B cell (primary cell): ENCODE measurements around the gene CFD. TPM values are rescaled to one million over a fixed set of nuclear protein-coding genes. Genes with fewer than 3 reads are reported as not detected.

Source experiments
- ATAC-seq: fragments of 200-7000 bp; cut with Tn5 transposase; one replicate; pipeline ENCODE4 v1.10.0; 2021; ENCODE audit warnings: low read depth, mild to moderate bottlenecking, moderate number of reproducible peaks, moderate library complexity
- CTCF ChIA-PET: fragments of 350-600 bp; sonication (Branson Sonifier 250); formaldehyde crosslinking; loops from one replicate; lab custom pipeline; 2021; ENCODE audit warnings: antibody characterized with exemption, inconsistent platforms; lab: Charles Lee
- POLR2A ChIA-PET: fragments of 350-600 bp; sonication (Branson Sonifier 250); formaldehyde crosslinking; loops from one replicate; lab custom pipeline; 2021; ENCODE audit warnings: antibody characterized with exemption; lab: Charles Lee
- DNase-seq: peaks from one replicate; pipeline ENCODE4 v3.0.0; 2013
- H2AFZ ChIP-seq: 2 replicates; pipeline ENCODE4 v1.6.1; 2012; ENCODE audit warnings: mild to moderate bottlenecking, low read depth, low read length; ENCODE audit not compliant: insufficient read depth, poor library complexity, severe bottlenecking
- H3K27ac ChIP-seq, 2 donors: 1 replicate in 1 of 2; 2 replicates in 1 of 2; pipeline ENCODE4 v1.5.1; 2012 to 2013; ENCODE audit warnings: low read length in 2 of 2, mild to moderate bottlenecking in 2 of 2, moderate library complexity in 1 of 2
- H3K27me3 ChIP-seq, 4 experiments: fragments of 200-600 bp in 1 of 4; sonication (generic) in 1 of 4; replicated peaks in 1 of 4; 1 replicate in 2 of 4; 2 replicates in 2 of 4; pipeline versions ENCODE4 v1.6.1 to v1.7.0; 2013 to 2016; ENCODE audit warnings: low read length in 3 of 4, mild to moderate bottlenecking in 2 of 4, mixed read lengths in 1 of 4, moderate library complexity in 1 of 4; ENCODE audit not compliant: insufficient read depth in 4 of 4, control insufficient read depth in 3 of 4; ENCODE audit errors: control extremely low read depth in 1 of 4
- H3K36me3 ChIP-seq, 2 experiments: replicated peaks in 1 of 2; 1 replicate in 1 of 2; 2 replicates in 1 of 2; pipeline versions ENCODE4 v1.6.1 to v1.7.1; 2013; ENCODE audit warnings: low read length in 1 of 2; ENCODE audit not compliant: insufficient read depth in 2 of 2, control insufficient read depth in 1 of 2; ENCODE audit errors: control extremely low read depth in 1 of 2, extremely low read depth in 1 of 2
- H3K4me1 ChIP-seq, 2 donors: fragments of 200-600 bp in 1 of 2; sonication (generic) in 1 of 2; 1 replicate in 1 of 2; 2 replicates in 1 of 2; pipeline versions ENCODE4 v1.5.1 to v1.6.1; 2013 to 2017; ENCODE audit warnings: low read length in 2 of 2; ENCODE audit not compliant: control insufficient read depth in 2 of 2, insufficient read depth in 2 of 2
- H3K4me2 ChIP-seq: replicated peaks from 2 replicates; pipeline ENCODE3; 2012; ENCODE audit warnings: mild to moderate bottlenecking, low read depth, low read length; ENCODE audit not compliant: poor library complexity, severe bottlenecking
- H3K4me3 ChIP-seq, 5 experiments: fragments of 200-600 bp in 1 of 5; sonication (generic) in 1 of 5; 1 replicate in 3 of 5; 2 replicates in 2 of 5; pipeline versions ENCODE4 v1.5.1 to v1.7.0; 2011 to 2016; ENCODE audit warnings: low read length in 4 of 5, mild to moderate bottlenecking in 4 of 5, low read depth in 2 of 5, control low read depth in 1 of 5, moderate library complexity in 1 of 5; ENCODE audit not compliant: insufficient read depth in 1 of 5; ENCODE audit errors: control extremely low read depth in 1 of 5, extremely low read depth in 1 of 5
- H3K79me2 ChIP-seq: fragments of 200-600 bp; sonication (generic); one replicate; pipeline ENCODE4 v1.6.0; 2016; ENCODE audit warnings: low read length; ENCODE audit not compliant: control insufficient read depth, insufficient read depth
- H3K9ac ChIP-seq: fragments of 200-600 bp; sonication (generic); 2 replicates; pipeline ENCODE4 v1.6.1; 2017; ENCODE audit warnings: mild to moderate bottlenecking, low read length, moderate library complexity
- H3K9me3 ChIP-seq, 3 donors: one replicate each; pipeline versions ENCODE4 v1.6.1 to v1.7.1; 2013; ENCODE audit warnings: low read length in 2 of 3; ENCODE audit not compliant: control insufficient read depth in 2 of 3, insufficient read depth in 1 of 3; ENCODE audit errors: control extremely low read depth in 1 of 3
- H4K20me1 ChIP-seq: 2 replicates; pipeline ENCODE4 v1.6.0; 2012; ENCODE audit warnings: mild to moderate bottlenecking, low read length; ENCODE audit not compliant: insufficient read depth, control insufficient read depth, poor library complexity, severe bottlenecking
- H3K27ac Mint-ChIP-seq: one replicate; pipeline ENCODE4 v1.8.0; 2021; ENCODE audit warnings: mixed read lengths
- H3K27me3 Mint-ChIP-seq: one replicate; pipeline ENCODE4 v1.8.0; 2021; ENCODE audit warnings: mixed read lengths
- H3K4me1 Mint-ChIP-seq: one replicate; pipeline ENCODE4 v1.8.0; 2021; ENCODE audit warnings: mixed read lengths
- H3K4me3 Mint-ChIP-seq: one replicate; pipeline ENCODE4 v1.8.0; 2021; ENCODE audit warnings: mixed read lengths
- H3K9me3 Mint-ChIP-seq: one replicate; pipeline ENCODE4 v1.8.0; 2022; ENCODE audit warnings: mixed read lengths; ENCODE audit not compliant: insufficient read depth
- EZH2 ChIP-seq: IDR thresholded peaks from 2 replicates; pipeline ENCODE4 v1.6.1; 2012; ENCODE audit warnings: borderline replicate concordance, low read depth, mild to moderate bottlenecking, moderate library complexity, low read length; ENCODE audit not compliant: insufficient read depth, poor library complexity, severe bottlenecking
- WGBS: methylation state at CpG from one replicate; pipeline ENCODE4 v1.1.5; 2013; ENCODE audit warnings: missing lambda C conversion rate; ENCODE audit not compliant: insufficient coverage; 5-methylcytosine and 5-hydroxymethylcytosine counted together
- intact Hi-C: fragments of 100-400 bp; cut with micrococcal nuclease; formaldehyde crosslinking; loops from one replicate; pipeline ENCODE4 v1.10.0; 2022
- polyA plus RNA-seq: library from polyadenylated mRNA; depleted of rRNA; stranded (reverse); fragments of >200 nt; gene quantifications from 2 replicates; pipeline ENCODE4 v1.2.3, GENCODE V29; 2012
- total RNA-seq, 2 donors: library from RNA; stranded (reverse); fragments of 120-200 nt in 1 of 2; gene quantifications; 1 replicate in 1 of 2; 2 replicates in 1 of 2; pipeline versions ENCODE4 v1.2.3 to v1.2.4, GENCODE V29; 2013 to 2022
- TF ChIP-seq, protein P1 (sequence below): fragments of 200-600 bp; IDR thresholded peaks from one replicate; pipeline ENCODE4 v1.8.0; 2022; ENCODE audit warnings: antibody characterized with exemption, mild to moderate bottlenecking

Gene CFD
- total and polyA plus RNA-seq, 2 donors (not counting 1 experiment from before 2014, with no cell fraction given): 0.79 to 6.6 TPM

GRCh38 chr19:827314-827709, 32.2 kb upstream of the CFD start:
- CTCF ChIA-PET: interaction anchor here (1.4 kb wide), 1 partner anchor 93 kb away, joined by 3 read pairs; no protein-coding TSS in a partner anchor
- TF ChIP-seq, protein P1, sequence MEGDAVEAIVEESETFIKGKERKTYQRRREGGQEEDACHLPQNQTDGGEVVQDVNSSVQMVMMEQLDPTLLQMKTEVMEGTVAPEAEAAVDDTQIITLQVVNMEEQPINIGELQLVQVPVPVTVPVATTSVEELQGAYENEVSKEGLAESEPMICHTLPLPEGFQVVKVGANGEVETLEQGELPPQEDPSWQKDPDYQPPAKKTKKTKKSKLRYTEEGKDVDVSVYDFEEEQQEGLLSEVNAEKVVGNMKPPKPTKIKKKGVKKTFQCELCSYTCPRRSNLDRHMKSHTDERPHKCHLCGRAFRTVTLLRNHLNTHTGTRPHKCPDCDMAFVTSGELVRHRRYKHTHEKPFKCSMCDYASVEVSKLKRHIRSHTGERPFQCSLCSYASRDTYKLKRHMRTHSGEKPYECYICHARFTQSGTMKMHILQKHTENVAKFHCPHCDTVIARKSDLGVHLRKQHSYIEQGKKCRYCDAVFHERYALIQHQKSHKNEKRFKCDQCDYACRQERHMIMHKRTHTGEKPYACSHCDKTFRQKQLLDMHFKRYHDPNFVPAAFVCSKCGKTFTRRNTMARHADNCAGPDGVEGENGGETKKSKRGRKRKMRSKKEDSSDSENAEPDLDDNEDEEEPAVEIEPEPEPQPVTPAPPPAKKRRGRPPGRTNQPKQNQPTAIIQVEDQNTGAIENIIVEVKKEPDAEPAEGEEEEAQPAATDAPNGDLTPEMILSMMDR: no peak
- no peak for TF ChIP-seq EZH2
- Mint-ChIP-seq H3K9me3 (no peaks in the 10 kb centered on the region), H3K4me1 (peaks cover 2% of the 10 kb centered on the region), H3K4me3 (no peak overlapping the region), H3K27me3 (peaks cover 11% of the 10 kb centered on the region), H3K27ac (no peak overlapping the region)
- no peak overlapping the region for H3K27ac ChIP-seq
- H3K4me1 ChIP-seq: no peaks in the 10 kb centered on the region
- H3K4me3 ChIP-seq: no peak overlapping the region
- WGBS: 94% methylated on average over 5 of the region's 11 CpGs
- H3K9me3 ChIP-seq: peaks cover 0 to 6% (median 0%) of the 10 kb centered on the region in 3 donors
- POLR2A ChIA-PET: interaction anchor here (0.6 kb wide), 1 partner anchor 164 kb away, joined by 3 read pairs; the partner anchor contains the start of gene RNF126
- H3K79me2 ChIP-seq: no peaks in the 10 kb centered on the region
- ATAC-seq (no peak), DNase-seq (no peak)
- no peaks in the 10 kb centered on the region for H4K20me1 ChIP-seq
- H3K36me3 ChIP-seq: no peaks in the 10 kb centered on the region
- H2AFZ ChIP-seq: no peak overlapping the region
- intact Hi-C loops: no loop called here
- H3K9ac ChIP-seq: no peak overlapping the region
- H3K4me2 ChIP-seq: no peak overlapping the region
- peaks cover 0 to 48% (median 10%) of the 10 kb centered on the region in 4 experiments for H3K27me3 ChIP-seq

DNA sequence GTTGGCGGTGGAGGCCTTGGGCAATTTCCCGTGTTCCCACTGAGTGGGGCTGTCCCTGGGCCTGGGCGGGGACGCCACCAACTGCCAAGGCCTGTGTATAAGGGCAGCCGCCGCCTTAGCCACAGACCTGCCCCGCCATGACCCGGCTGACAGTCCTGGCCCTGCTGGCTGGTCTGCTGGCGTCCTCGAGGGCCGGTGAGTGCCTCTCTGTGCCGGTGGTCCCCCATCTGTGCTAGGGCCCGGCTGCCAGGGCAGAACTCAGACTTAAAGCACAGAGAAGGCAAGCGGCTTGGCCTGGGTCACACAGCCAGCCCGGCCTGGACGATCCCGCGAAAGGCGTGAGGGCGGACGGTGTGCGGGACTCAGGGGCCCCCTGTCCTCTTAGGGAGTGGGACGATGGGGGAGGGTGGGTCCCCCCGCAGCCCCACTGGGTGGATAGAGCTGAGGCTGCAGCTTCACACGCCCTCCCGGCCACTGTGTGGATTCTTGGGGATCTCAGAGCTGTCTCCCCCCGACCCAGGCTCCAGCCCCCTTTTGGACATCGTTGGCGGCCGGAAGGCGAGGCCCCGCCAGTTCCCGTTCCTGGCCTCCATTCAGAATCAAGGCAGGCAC, 31.6 kb upstream of the CFD start, which contains the start of gene AZU1:
Gene AZU1, plus strand, starts transcription at position 128 of the 612 bp plus-strand sequence. Its CDS starts 10 bp downstream, at position 138.
- ATAC-seq: no peak
- no peak within 1 kb of the TSS for H3K9ac ChIP-seq

More for the DNA sequence above, 31.6 kb upstream of the CFD start, which contains the start of gene AZU1:
- no peaks in the 10 kb centered on the region for H3K4me1 ChIP-seq
- no peaks in the 10 kb centered on the region for H3K79me2 ChIP-seq
- H4K20me1 ChIP-seq: no peaks in the 10 kb centered on the region
- no peak for DNase-seq
- H3K36me3 ChIP-seq: no peaks in the 10 kb centered on the region
- Mint-ChIP-seq H3K27ac (no peak within 1 kb of the TSS), H3K4me1 (no peaks in the 10 kb centered on the region), H3K4me3 (no peak within 1 kb of the TSS), H3K27me3 (peaks cover 11% of the 10 kb centered on the region), H3K9me3 (no peaks in the 10 kb centered on the region)
- peaks cover 0 to 6% (median 0%) of the 10 kb centered on the region in 3 donors for H3K9me3 ChIP-seq
- no peak within 1 kb of the TSS for H3K4me2 ChIP-seq
- TF ChIP-seq EZH2: no peak
- TF ChIP-seq, protein P1: no peak
- H3K4me3 ChIP-seq: no peak within 1 kb of the TSS
- ChIA-PET POLR2A (interaction anchor here (0.6 kb wide), 1 partner anchor 165 kb away, joined by 3 read pairs; the partner anchor contains the start of gene RNF126), CTCF (no interaction called here)
- intact Hi-C loops: no loop called here
- 74% methylated on average over 33 of the region's 33 CpGs for WGBS
- no peak within 1 kb of the TSS for H3K27ac ChIP-seq
- peaks cover 0 to 45% (median 9%) of the 10 kb centered on the region in 4 experiments for H3K27me3 ChIP-seq
- no peak within 1 kb of the TSS for H2AFZ ChIP-seq
